Activated CD4-positive, alpha-beta memory T cell treated with anti-CD3 and anti-CD28 coated beads for 36 hours (primary cell): Measurements from ENCODE around the gene CD2AP. TPM values are rescaled to one million over a fixed set of nuclear protein-coding genes. Genes with fewer than 3 reads are reported as not detected.

ENCODE experiments used
- CTCF ChIA-PET: fragments of 350-600 bp; sonication (Branson Sonifier 250); formaldehyde crosslinking; loops from one replicate; lab custom pipeline; 2021; ENCODE audit warnings: antibody characterized with exemption, inconsistent platforms; lab: Charles Lee
- POLR2A ChIA-PET: fragments of 350-600 bp; sonication (Branson Sonifier 250); formaldehyde crosslinking; loops from one replicate; lab custom pipeline; 2021; ENCODE audit warnings: antibody characterized with exemption; lab: Charles Lee
- DNase-seq: peaks from one replicate; pipeline ENCODE4 v3.0.0-alpha.2; 2020
- H3K27ac Mint-ChIP-seq: one replicate; pipeline ENCODE4 v1.8.0; 2021; ENCODE audit warnings: mixed read lengths
- H3K27me3 Mint-ChIP-seq: one replicate; pipeline ENCODE4 v1.8.0; 2021; ENCODE audit warnings: mixed read lengths
- H3K36me3 Mint-ChIP-seq: one replicate; pipeline ENCODE4 v1.8.0; 2021; ENCODE audit warnings: mixed read lengths
- H3K4me1 Mint-ChIP-seq: one replicate; pipeline ENCODE4 v1.8.0; 2021; ENCODE audit warnings: low read depth, mixed read lengths
- H3K4me3 Mint-ChIP-seq: one replicate; pipeline ENCODE4 v1.8.0; 2021; ENCODE audit warnings: mild to moderate bottlenecking, mixed read lengths
- H3K9me3 Mint-ChIP-seq: one replicate; pipeline ENCODE4 v1.8.0; 2021; ENCODE audit warnings: mixed read lengths
- intact Hi-C: fragments of 100-400 bp; cut with micrococcal nuclease; formaldehyde crosslinking; loops from one replicate; pipeline ENCODE4 v1.15.1; 2023
- total RNA-seq, 2 experiments: library from RNA; stranded (reverse); gene quantifications; one replicate each; pipeline ENCODE4 v1.2.3, GENCODE V29; 2021

CD2AP gene
- total RNA-seq, 2 experiments from 2014 or later: 22.6 to 23.6 TPM

- H3K27ac Mint-ChIP-seq: no peak overlapping the region
- peaks cover 3% of the 10 kb centered on the region for H3K27me3 Mint-ChIP-seq
- CTCF ChIA-PET: no interaction called here
- no peaks in the 10 kb centered on the region for H3K36me3 Mint-ChIP-seq
- POLR2A ChIA-PET: no interaction called here
- H3K9me3 Mint-ChIP-seq: no peaks in the 10 kb centered on the region
- H3K4me1 Mint-ChIP-seq: no peaks in the 10 kb centered on the region
- no peak for DNase-seq
- H3K4me3 Mint-ChIP-seq: no peak overlapping the region
- intact Hi-C loops: no loop called here
These were observed 184.4 kb downstream of the CD2AP start for GRCh38 chr6:47661960-47662359.

- Mint-ChIP-seq H3K4me1 (no peaks in the 10 kb centered on the region), H3K4me3 (no peak overlapping the region), H3K9me3 (no peaks in the 10 kb centered on the region), H3K27ac (no peak overlapping the region), H3K36me3 (no peaks in the 10 kb centered on the region), H3K27me3 (peaks cover 10% of the 10 kb centered on the region)
- ChIA-PET POLR2A (no interaction called here), CTCF (no interaction called here)
- DNase-seq: no peak
- intact Hi-C loops: no loop called here
These were observed 186.1 kb downstream of the CD2AP start for GRCh38 chr6:47663462-47664216.

- ChIA-PET CTCF (no interaction called here), POLR2A (no interaction called here)
- Mint-ChIP-seq H3K27me3 (peaks cover 19% of the 10 kb centered on the region), H3K27ac (no peak overlapping the region), H3K9me3 (no peaks in the 10 kb centered on the region), H3K36me3 (no peaks in the 10 kb centered on the region), H3K4me3 (no peak overlapping the region), H3K4me1 (no peaks in the 10 kb centered on the region)
- DNase-seq: no peak
- intact Hi-C loops: no loop called here
These were observed 187.5 kb downstream of the CD2AP start for GRCh38 chr6:47665112-47665511.

- DNase-seq: no peak
- ChIA-PET CTCF (interaction anchor here (0.8 kb wide), 1 partner anchor 38 kb away, joined by 3 read pairs; no protein-coding TSS in a partner anchor), POLR2A (no interaction called here)
- H3K27ac Mint-ChIP-seq: no peak overlapping the region
- peaks cover 23% of the 10 kb centered on the region for H3K27me3 Mint-ChIP-seq
- no peak overlapping the region for H3K4me3 Mint-ChIP-seq
- intact Hi-C loops: no loop called here
- H3K36me3 Mint-ChIP-seq: no peaks in the 10 kb centered on the region
- no peaks in the 10 kb centered on the region for H3K9me3 Mint-ChIP-seq
- H3K4me1 Mint-ChIP-seq: no peaks in the 10 kb centered on the region
These were observed 192.3 kb downstream of the CD2AP start for GRCh38 chr6:47669684-47670513.

- H3K4me1 Mint-ChIP-seq: no peaks in the 10 kb centered on the region
- CTCF ChIA-PET: no interaction called here
- H3K27ac Mint-ChIP-seq: no peak overlapping the region
- H3K36me3 Mint-ChIP-seq: no peaks in the 10 kb centered on the region
- intact Hi-C loops: no loop called here
- POLR2A ChIA-PET: no interaction called here
- no peaks in the 10 kb centered on the region for H3K9me3 Mint-ChIP-seq
- H3K27me3 Mint-ChIP-seq: peaks cover 20% of the 10 kb centered on the region
- H3K4me3 Mint-ChIP-seq: no peak overlapping the region
- DNase-seq: no peak
These were observed 193.3 kb downstream of the CD2AP start for GRCh38 chr6:47670851-47671250.

- Mint-ChIP-seq H3K4me3 (no peak overlapping the region), H3K9me3 (no peaks in the 10 kb centered on the region), H3K27me3 (peaks cover 21% of the 10 kb centered on the region), H3K4me1 (no peaks in the 10 kb centered on the region), H3K36me3 (no peaks in the 10 kb centered on the region), H3K27ac (no peak overlapping the region)
- CTCF ChIA-PET: no interaction called here
- POLR2A ChIA-PET: no interaction called here
- no peak for DNase-seq
- intact Hi-C loops: no loop called here
These were observed 194.2 kb downstream of the CD2AP start for GRCh38 chr6:47671777-47672176.

GRCh38 chr6:47672816-47673215, 195.2 kb downstream of the CD2AP start:
- H3K9me3 Mint-ChIP-seq: no peaks in the 10 kb centered on the region
- no peaks in the 10 kb centered on the region for H3K36me3 Mint-ChIP-seq
- no peaks in the 10 kb centered on the region for H3K4me1 Mint-ChIP-seq
- intact Hi-C loops: no loop called here
- no peak overlapping the region for H3K4me3 Mint-ChIP-seq
- peaks cover 21% of the 10 kb centered on the region for H3K27me3 Mint-ChIP-seq
- DNase-seq: no peak
- H3K27ac Mint-ChIP-seq: no peak overlapping the region
- CTCF ChIA-PET: no interaction called here
- POLR2A ChIA-PET: no interaction called here

GRCh38 chr6:47674673-47675072, 197.1 kb downstream of the CD2AP start:
- Mint-ChIP-seq H3K4me3 (no peak overlapping the region), H3K4me1 (no peaks in the 10 kb centered on the region), H3K36me3 (no peaks in the 10 kb centered on the region), H3K27ac (no peak overlapping the region), H3K27me3 (peaks cover 14% of the 10 kb centered on the region), H3K9me3 (no peaks in the 10 kb centered on the region)
- intact Hi-C loops: no loop called here
- POLR2A ChIA-PET: no interaction called here
- CTCF ChIA-PET: no interaction called here
- DNase-seq: no peak

Other genes starting within 250 kb of the CD2AP start
- 1 to 10 TPM in 1 of 2 experiments, under 1 TPM in 1; 0.97 to 1.2 TPM for gene TNFRSF21, start 167.9 kb upstream of the CD2AP start, total RNA-seq
- gene ADGRF4, start 220.8 kb downstream of the CD2AP start, total RNA-seq: not detected